K562 treated with DMSO at 1 percent for 24 hours (cell line): ENCODE measurements around the gene ZNF143. TPM values are rescaled to one million over a fixed set of nuclear protein-coding genes. Genes with fewer than 3 reads are reported as not detected.

Source experiments
- total RNA-seq: library from RNA; unstranded; fragments of 300-600 nt; gene quantifications from 2 replicates; pipeline ENCODE4 v1.2.3, GENCODE V29; 2022; ENCODE audit warnings: low read depth; ENCODE audit not compliant: insufficient read depth

ZNF143 gene
- 8.6 and 13.0 TPM in 2 replicates for total RNA-seq

DNA sequence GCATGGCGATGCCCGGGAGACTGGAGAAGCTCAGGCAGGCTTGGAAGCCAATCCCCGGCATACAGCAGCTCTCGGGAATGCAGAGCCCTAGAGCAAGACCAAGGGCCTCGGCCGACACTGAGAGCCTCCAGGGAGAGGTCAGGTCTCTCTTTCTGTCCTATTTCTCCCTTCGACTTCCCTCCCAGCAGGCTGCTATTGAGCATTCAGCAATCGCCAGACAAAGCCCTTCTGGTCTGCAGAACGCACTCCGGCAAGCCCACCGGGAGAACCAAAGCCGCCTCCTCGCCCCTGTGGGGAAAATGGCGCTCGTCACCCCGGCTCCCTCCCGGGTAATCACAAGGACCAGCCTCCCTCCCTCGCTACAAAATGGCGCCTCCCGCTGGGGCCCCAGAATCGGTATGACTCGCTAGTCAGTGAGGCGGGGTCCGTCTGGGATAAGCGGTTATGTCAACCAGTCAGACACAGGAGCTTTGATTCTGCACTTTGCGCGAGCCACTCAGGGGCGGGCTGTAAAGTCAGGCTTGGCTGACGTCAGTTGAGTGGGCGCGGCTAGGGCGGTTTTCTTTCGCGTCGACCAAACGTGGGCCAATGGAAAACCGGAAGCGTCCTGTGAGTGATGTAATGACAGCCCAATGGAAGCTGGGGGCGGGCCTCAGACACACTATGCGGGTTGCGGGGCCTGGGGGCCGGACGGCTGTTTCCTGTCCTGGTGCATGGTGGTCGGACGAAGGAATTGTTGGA lies at the start of gene ZNF143:
Gene ZNF143 (plus strand): TSS at position 691 of the 741 bp plus-strand sequence. CDS start 10,297 bp downstream, outside the sequence.

GRCh38 chr11:9573052-9573774 lies 112.4 kb downstream of the ZNF143 start, which contains the start of gene WEE1:
Gene WEE1 (plus strand): TSS chr11:9573670. CDS start chr11:9573934, 264 bp downstream.

Other genes starting within 250 kb of the ZNF143 start
- gene DENND5A, start 195.7 kb upstream of the ZNF143 start, total RNA-seq, result 58.2 and 61.5 TPM in 2 replicates
- 19.5 and 21.4 TPM in 2 replicates for gene TMEM41B, start 146.4 kb upstream of the ZNF143 start, total RNA-seq
- gene IPO7, start 76.4 kb upstream of the ZNF143 start, total RNA-seq, result 58.8 and 65.4 TPM in 2 replicates
- gene WEE1, start 112.7 kb downstream of the ZNF143 start, total RNA-seq, result 43.8 and 45.6 TPM in 2 replicates
- gene SWAP70, start 203.1 kb downstream of the ZNF143 start, total RNA-seq, result 5.3 and 6.8 TPM in 2 replicates